ENCODE data around the gene AUTS2. TPM values are rescaled to one million over a fixed set of nuclear protein-coding genes. Genes with fewer than 3 reads are reported as not detected.

Gene AUTS2
- total RNA-seq, 2 experiments from 2014 or later, result 16.9 to 17.7 TPM

GRCh38 chr7:70506434-70506833 is 908.2 kb downstream of the AUTS2 start:
- no peak for DNase-seq
- H3K27me3 Mint-ChIP-seq, result no peaks in the 10 kb centered on the region
- POLR2A ChIA-PET, result no interaction called here
- no peaks in the 10 kb centered on the region for H3K4me1 Mint-ChIP-seq
- H3K9me3 Mint-ChIP-seq, result no peaks in the 10 kb centered on the region
- no peak overlapping the region for H3K4me3 Mint-ChIP-seq
- no peaks in the 10 kb centered on the region for H3K36me3 Mint-ChIP-seq (ENCODE audit: low read depth)
- CTCF ChIA-PET, result no interaction called here
- no peak overlapping the region for H3K27ac Mint-ChIP-seq

GRCh38 chr7:70512144-70512543 is 913.9 kb downstream of the AUTS2 start:
- no peaks in the 10 kb centered on the region for H3K4me1 Mint-ChIP-seq
- no peak overlapping the region for H3K27ac Mint-ChIP-seq
- H3K4me3 Mint-ChIP-seq, result no peak overlapping the region
- H3K27me3 Mint-ChIP-seq, result no peaks in the 10 kb centered on the region
- CTCF ChIA-PET, result no interaction called here
- H3K36me3 Mint-ChIP-seq (ENCODE audit: low read depth), result no peaks in the 10 kb centered on the region
- DNase-seq, result no peak
- POLR2A ChIA-PET, result no interaction called here
- H3K9me3 Mint-ChIP-seq, result no peaks in the 10 kb centered on the region

- Mint-ChIP-seq H3K4me1 (no peaks in the 10 kb centered on the region), H3K27me3 (no peaks in the 10 kb centered on the region), H3K4me3 (no peak overlapping the region), H3K9me3 (no peaks in the 10 kb centered on the region), H3K36me3 (ENCODE audit: low read depth) (no peaks in the 10 kb centered on the region), H3K27ac (no peak overlapping the region)
- ChIA-PET POLR2A (no interaction called here), CTCF (no interaction called here)
- DNase-seq, result no peak
These were observed 914.5 kb downstream of the AUTS2 start for GRCh38 chr7:70512761-70513160.

- Mint-ChIP-seq H3K9me3 (peaks cover 6% of the 10 kb centered on the region), H3K27ac (no peak overlapping the region), H3K4me3 (no peak overlapping the region), H3K4me1 (no peaks in the 10 kb centered on the region), H3K27me3 (no peaks in the 10 kb centered on the region), H3K36me3 (ENCODE audit: low read depth) (no peaks in the 10 kb centered on the region)
- DNase-seq, result no peak
- ChIA-PET POLR2A (no interaction called here), CTCF (no interaction called here)
These were observed 922.3 kb downstream of the AUTS2 start for GRCh38 chr7:70520611-70521010.

GRCh38 chr7:70523249-70523988 is 925.1 kb downstream of the AUTS2 start:
- H3K27ac Mint-ChIP-seq, result no peak overlapping the region
- POLR2A ChIA-PET, result no interaction called here
- DNase-seq, result no peak
- H3K9me3 Mint-ChIP-seq, result peaks cover 6% of the 10 kb centered on the region
- no peak overlapping the region for H3K4me3 Mint-ChIP-seq
- H3K4me1 Mint-ChIP-seq, result no peaks in the 10 kb centered on the region
- H3K27me3 Mint-ChIP-seq, result no peaks in the 10 kb centered on the region
- CTCF ChIA-PET, result no interaction called here
- H3K36me3 Mint-ChIP-seq (ENCODE audit: low read depth), result no peaks in the 10 kb centered on the region

GRCh38 chr7:70523989-70524351 is 925.7 kb downstream of the AUTS2 start:
- DNase-seq, result no peak
- no peak overlapping the region for H3K4me3 Mint-ChIP-seq
- no peak overlapping the region for H3K27ac Mint-ChIP-seq
- H3K27me3 Mint-ChIP-seq, result no peaks in the 10 kb centered on the region
- CTCF ChIA-PET, result no interaction called here
- peaks cover 5% of the 10 kb centered on the region for H3K9me3 Mint-ChIP-seq
- no peaks in the 10 kb centered on the region for H3K4me1 Mint-ChIP-seq
- H3K36me3 Mint-ChIP-seq (ENCODE audit: low read depth), result no peaks in the 10 kb centered on the region
- POLR2A ChIA-PET, result no interaction called here

- CTCF ChIA-PET, result no interaction called here
- Mint-ChIP-seq H3K4me1 (no peaks in the 10 kb centered on the region), H3K27me3 (no peaks in the 10 kb centered on the region), H3K9me3 (peaks cover 4% of the 10 kb centered on the region), H3K36me3 (ENCODE audit: low read depth) (no peaks in the 10 kb centered on the region), H3K27ac (no peak overlapping the region), H3K4me3 (no peak overlapping the region)
- no peak for DNase-seq
- POLR2A ChIA-PET, result no interaction called here
These were observed 927.7 kb downstream of the AUTS2 start for GRCh38 chr7:70525991-70526390.

GRCh38 chr7:70527520-70528115 is 929.3 kb downstream of the AUTS2 start:
- no peak overlapping the region for H3K4me3 Mint-ChIP-seq
- no peaks in the 10 kb centered on the region for H3K4me1 Mint-ChIP-seq
- H3K36me3 Mint-ChIP-seq (ENCODE audit: low read depth), result no peaks in the 10 kb centered on the region
- CTCF ChIA-PET, result no interaction called here
- H3K27ac Mint-ChIP-seq, result no peak overlapping the region
- no peaks in the 10 kb centered on the region for H3K27me3 Mint-ChIP-seq
- POLR2A ChIA-PET, result no interaction called here
- peaks cover 4% of the 10 kb centered on the region for H3K9me3 Mint-ChIP-seq
- DNase-seq, result no peak

GRCh38 chr7:70529436-70529835 is 931.2 kb downstream of the AUTS2 start:
- no peak for DNase-seq
- Mint-ChIP-seq H3K36me3 (ENCODE audit: low read depth) (no peaks in the 10 kb centered on the region), H3K4me3 (no peak overlapping the region), H3K27me3 (no peaks in the 10 kb centered on the region), H3K9me3 (peaks cover 7% of the 10 kb centered on the region), H3K27ac (no peak overlapping the region), H3K4me1 (no peaks in the 10 kb centered on the region)
- ChIA-PET POLR2A (no interaction called here), CTCF (no interaction called here)

GRCh38 chr7:70529914-70530585 is 931.8 kb downstream of the AUTS2 start:
- Mint-ChIP-seq H3K4me3 (no peak overlapping the region), H3K4me1 (no peaks in the 10 kb centered on the region), H3K27ac (no peak overlapping the region), H3K36me3 (ENCODE audit: low read depth) (no peaks in the 10 kb centered on the region), H3K27me3 (no peaks in the 10 kb centered on the region), H3K9me3 (peaks cover 7% of the 10 kb centered on the region)
- ChIA-PET CTCF (no interaction called here), POLR2A (no interaction called here)
- no peak for DNase-seq

GRCh38 chr7:70533614-70534013 is 935.3 kb downstream of the AUTS2 start:
- ChIA-PET POLR2A (no interaction called here), CTCF (no interaction called here)
- no peak overlapping the region for H3K4me3 Mint-ChIP-seq
- peaks cover 6% of the 10 kb centered on the region for H3K9me3 Mint-ChIP-seq
- H3K27ac Mint-ChIP-seq, result no peak overlapping the region
- H3K4me1 Mint-ChIP-seq, result no peaks in the 10 kb centered on the region
- H3K36me3 Mint-ChIP-seq (ENCODE audit: low read depth), result no peaks in the 10 kb centered on the region
- no peak for DNase-seq
- no peaks in the 10 kb centered on the region for H3K27me3 Mint-ChIP-seq

- ChIA-PET CTCF (no interaction called here), POLR2A (no interaction called here)
- Mint-ChIP-seq H3K4me1 (no peaks in the 10 kb centered on the region), H3K36me3 (ENCODE audit: low read depth) (no peaks in the 10 kb centered on the region), H3K9me3 (peaks cover 7% of the 10 kb centered on the region), H3K4me3 (no peak overlapping the region), H3K27me3 (no peaks in the 10 kb centered on the region), H3K27ac (no peak overlapping the region)
- DNase-seq, result no peak
These were observed 940.9 kb downstream of the AUTS2 start for GRCh38 chr7:70539205-70539604.

GRCh38 chr7:70539617-70540016 is 941.3 kb downstream of the AUTS2 start:
- H3K4me1 Mint-ChIP-seq, result no peaks in the 10 kb centered on the region
- H3K9me3 Mint-ChIP-seq, result peaks cover 7% of the 10 kb centered on the region
- POLR2A ChIA-PET, result no interaction called here
- DNase-seq, result no peak
- H3K27ac Mint-ChIP-seq, result no peak overlapping the region
- no peak overlapping the region for H3K4me3 Mint-ChIP-seq
- no peaks in the 10 kb centered on the region for H3K27me3 Mint-ChIP-seq
- H3K36me3 Mint-ChIP-seq (ENCODE audit: low read depth), result no peaks in the 10 kb centered on the region
- CTCF ChIA-PET, result no interaction called here

- no peaks in the 10 kb centered on the region for H3K4me1 Mint-ChIP-seq
- POLR2A ChIA-PET, result no interaction called here
- H3K36me3 Mint-ChIP-seq (ENCODE audit: low read depth), result no peaks in the 10 kb centered on the region
- no peak overlapping the region for H3K4me3 Mint-ChIP-seq
- H3K27me3 Mint-ChIP-seq, result no peaks in the 10 kb centered on the region
- H3K27ac Mint-ChIP-seq, result no peak overlapping the region
- DNase-seq, result no peak
- H3K9me3 Mint-ChIP-seq, result peaks cover 9% of the 10 kb centered on the region
- CTCF ChIA-PET, result no interaction called here
These were observed 942.4 kb downstream of the AUTS2 start for GRCh38 chr7:70540641-70541040.
